ENCODE measurements around the gene GNG14.
A peak's percentile ranks its signal among the peaks of the same experiment; 100 is the strongest.
"Not testable (repeated sequence)": the region's sequence is repeated elsewhere in the genome, so short reads cannot be mapped to it uniquely, and the experiment has no call there.

Gene GNG14

GRCh38 chr19:12696366-12697335 lies 8.9 kb downstream of the GNG14 start, which contains the start of gene FBXW9:
TSS of gene FBXW9 (minus strand) at chr19:12696631. CDS start at chr19:12696581, 50 bp downstream.
- Histone ChIP-seq H3K9me3 (no peaks in the 10 kb centered on the region), H3K4me3 (peak within 1 kb of the TSS; percentile 66 to 93), H3K27ac (peak within 1 kb of the TSS; percentile 79 to 83), H3K27me3 (no peaks in the 10 kb centered on the region), H3K4me1 (peaks cover 3 to 21% (median 14%) of the 10 kb centered on the region in 4 donors), H3K36me3 (peaks cover 11 to 21% (median 20%) of the 10 kb centered on the region in 3 donors)
- intact Hi-C loops (cut with DNase I; ENCODE audit: low total_unique reads), result no loop called here
- no peak for TF ChIP-seq CTCF (IDR thresholded peaks at IDR 0.05)
- DNase-seq, result peak; percentile 96 to 97

- H3K27ac ChIP-seq, result peak overlapping the region in 1 of 2 donors; percentile 83
- H3K9me3 ChIP-seq; intact Hi-C loops (cut with DNase I; ENCODE audit: low total_unique reads); H3K27me3 ChIP-seq; DNase-seq: not testable (repeated sequence)
- peaks cover 3 to 21% (median 14%) of the 10 kb centered on the region in 4 donors for H3K4me1 ChIP-seq
- H3K4me3 ChIP-seq, result peak overlapping the region in 1 of 2 donors; percentile 66
- H3K36me3 ChIP-seq, result peaks cover 19 to 28% (median 28%) of the 10 kb centered on the region in 3 donors
Observed at GRCh38 chr19:12697425-12697824, 9.6 kb downstream of the GNG14 start.

GRCh38 chr19:12698138-12698537 lies 10.3 kb downstream of the GNG14 start:
- Histone ChIP-seq H3K27me3 (no peaks in the 10 kb centered on the region), H3K4me3 (no peak overlapping the region), H3K36me3 (peaks cover 26 to 36% (median 35%) of the 10 kb centered on the region in 3 donors), H3K27ac (no peak overlapping the region), H3K9me3 (no peaks in the 10 kb centered on the region), H3K4me1 (peaks cover 3 to 21% (median 14%) of the 10 kb centered on the region in 4 donors)
- no peak for DNase-seq
- no peak for TF ChIP-seq CTCF (IDR thresholded peaks at IDR 0.05)
- intact Hi-C loops (cut with DNase I; ENCODE audit: low total_unique reads), result no loop called here

GRCh38 chr19:12701596-12702282 lies 13.9 kb downstream of the GNG14 start:
- H3K9me3 ChIP-seq, result no peaks in the 10 kb centered on the region
- H3K27ac ChIP-seq, result no peak overlapping the region
- TF ChIP-seq CTCF (IDR thresholded peaks at IDR 0.05), result no peak
- no peak for DNase-seq
- peaks cover 0 to 5% (median 2%) of the 10 kb centered on the region in 4 donors for H3K4me1 ChIP-seq
- peaks cover 62 to 72% (median 71%) of the 10 kb centered on the region in 3 donors for H3K36me3 ChIP-seq
- H3K27me3 ChIP-seq, result no peaks in the 10 kb centered on the region
- no peak overlapping the region for H3K4me3 ChIP-seq
- intact Hi-C loops (cut with DNase I; ENCODE audit: low total_unique reads), result no loop called here

- Histone ChIP-seq H3K9me3 (no peaks in the 10 kb centered on the region), H3K27me3 (no peaks in the 10 kb centered on the region), H3K4me1 (no peaks in the 10 kb centered on the region), H3K4me3 (no peak overlapping the region), H3K27ac (no peak overlapping the region), H3K36me3 (peaks cover 70 to 85% (median 81%) of the 10 kb centered on the region in 3 donors)
- DNase-seq, result no peak
- no peak for TF ChIP-seq CTCF (IDR thresholded peaks at IDR 0.05)
- intact Hi-C loops (cut with DNase I; ENCODE audit: low total_unique reads), result no loop called here
Observed at GRCh38 chr19:12703046-12703445, 15.2 kb downstream of the GNG14 start.
